C4-2B (cell line): ENCODE results near the gene MAPK14.

Experiments used
- H3K27ac ChIP-seq: fragments of 450-650 bp; 2 replicates; pipeline ENCODE4 v1.5.1; 2017
- CTCF ChIP-seq: fragments of 450-650 bp; conservative IDR thresholded peaks from 2 replicates; pipeline ENCODE4 v1.5.1; 2017; ENCODE audit warnings: mild to moderate bottlenecking
- ZFX ChIP-seq: fragments of 450-650 bp; IDR thresholded peaks from 2 replicates; pipeline ENCODE4 v1.6.1; 2017

The MAPK14 gene

DNA sequence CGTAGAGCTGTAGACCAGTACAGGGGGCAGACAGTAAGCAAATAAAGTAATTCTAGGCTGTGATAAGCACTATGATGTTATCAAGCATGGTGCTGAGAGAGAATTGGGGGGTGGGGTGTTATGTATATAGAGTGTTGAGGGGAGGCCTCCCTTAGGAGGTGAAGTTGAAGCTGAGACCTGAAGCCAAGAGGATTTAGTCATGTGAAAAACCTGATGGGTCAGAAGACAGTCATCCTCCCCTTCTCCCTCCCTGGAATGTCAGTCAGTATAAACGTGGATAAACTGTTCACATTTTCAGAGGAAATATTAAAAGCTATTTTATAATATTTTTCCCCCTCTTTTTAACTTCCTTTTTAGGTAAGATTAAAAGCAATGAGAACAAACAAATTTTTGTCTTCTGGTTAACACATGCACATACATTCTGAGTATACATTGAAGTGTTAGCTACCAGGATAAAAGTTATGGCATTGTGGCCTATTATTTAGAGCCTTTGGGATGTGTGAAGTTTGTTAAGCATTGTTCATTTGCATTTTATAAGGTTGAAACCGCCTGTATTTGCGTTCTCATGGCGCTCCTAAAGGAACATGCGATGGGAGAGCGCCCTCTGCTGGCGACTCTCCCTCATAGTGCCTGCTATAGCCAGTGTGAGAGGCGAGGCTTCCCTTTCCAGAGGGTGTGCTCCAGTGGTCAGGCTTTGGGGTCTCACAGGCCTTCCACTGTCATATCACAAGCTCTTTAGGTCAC lies 67.3 kb downstream of the MAPK14 start:
- no peak overlapping the region for H3K27ac ChIP-seq
- TF ChIP-seq ZFX (no peak), CTCF (peak; percentile 98)

DNA sequence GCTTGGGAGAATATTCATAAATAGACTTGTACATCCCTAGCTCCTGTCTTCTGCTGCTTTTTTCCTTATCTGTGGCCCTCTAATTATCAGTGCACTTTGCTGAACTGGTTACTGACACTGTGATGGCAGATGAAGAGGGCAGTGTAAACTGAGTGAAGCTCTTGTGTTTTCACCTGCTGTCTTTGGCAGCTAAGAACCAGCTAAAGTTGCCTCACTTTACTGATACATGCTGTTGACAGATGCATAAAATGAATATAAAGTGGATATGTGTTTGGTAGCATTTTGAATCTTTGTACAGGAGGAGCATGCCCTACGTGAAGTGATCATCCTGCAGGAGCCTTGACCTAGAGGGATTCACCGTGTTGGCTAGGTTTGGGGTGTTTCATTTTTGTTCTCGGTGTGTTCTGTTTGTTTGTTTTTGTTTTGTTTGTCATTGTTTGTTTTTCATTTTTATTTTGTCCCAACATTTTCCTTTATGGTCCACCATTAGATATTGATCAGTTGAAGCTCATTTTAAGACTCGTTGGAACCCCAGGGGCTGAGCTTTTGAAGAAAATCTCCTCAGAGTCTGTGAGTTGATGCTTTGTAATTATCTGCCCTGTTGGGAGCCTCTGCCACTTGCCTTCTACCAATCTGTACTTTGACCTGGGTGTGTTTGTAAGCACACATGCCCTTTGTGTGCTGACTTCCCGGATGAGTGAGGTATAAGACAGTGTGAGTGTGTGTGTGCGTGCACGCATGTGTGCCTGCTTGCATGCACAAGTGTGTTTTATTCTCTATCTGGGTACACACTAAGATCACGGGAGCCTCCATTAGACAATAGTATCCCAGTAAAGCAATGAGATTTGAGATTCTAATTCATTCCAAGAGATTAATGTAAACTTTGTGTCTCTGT lies 68.1 kb downstream of the MAPK14 start:
- TF ChIP-seq ZFX: no peak
- TF ChIP-seq CTCF: peak; percentile 56
- H3K27ac ChIP-seq: peak overlapping the region; percentile 2; the same call in 1 of the 2 replicates

- H3K27ac ChIP-seq: no peak overlapping the region
- TF ChIP-seq CTCF (no peak), ZFX (no peak)
Measured at GRCh38 chr6:36098253-36098919, 70.8 kb downstream of the MAPK14 start.

DNA sequence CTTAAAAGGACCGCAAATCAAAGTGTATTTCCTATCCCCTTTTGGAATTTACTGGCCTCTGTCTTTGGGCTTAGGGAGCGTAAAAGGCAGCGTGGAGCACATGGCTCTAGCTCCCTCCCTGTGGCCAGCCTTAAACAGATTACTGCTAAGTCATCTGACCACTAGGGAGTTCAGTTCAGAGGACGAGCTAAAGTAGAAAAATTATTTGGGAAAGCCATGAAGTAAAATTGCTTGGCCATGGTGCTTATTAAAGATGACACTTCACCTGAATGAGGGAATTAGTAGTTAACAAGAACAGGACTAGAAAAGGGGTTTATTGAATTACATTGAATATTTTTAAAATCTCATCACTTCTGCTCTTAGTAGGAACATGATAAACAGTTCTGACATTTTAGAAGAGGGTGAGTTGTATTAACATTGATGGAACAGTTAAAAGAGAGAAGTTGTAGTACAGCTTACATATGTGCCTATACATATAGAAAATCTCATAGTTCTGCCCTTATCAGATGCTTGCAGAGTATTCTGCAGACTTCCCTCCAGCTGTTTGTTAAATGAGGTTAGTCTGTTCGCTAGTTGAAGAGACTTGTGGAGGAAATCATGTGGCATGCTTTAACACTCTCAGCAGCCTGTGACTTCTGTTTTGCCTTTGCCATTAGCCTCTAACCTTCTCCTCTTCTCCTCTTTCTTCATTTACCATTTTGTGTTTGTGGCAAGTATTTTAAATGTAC lies 71.5 kb downstream of the MAPK14 start:
- no peak for TF ChIP-seq ZFX
- no peak for TF ChIP-seq CTCF
- no peak overlapping the region for H3K27ac ChIP-seq

- no peak overlapping the region for H3K27ac ChIP-seq
- no peak for TF ChIP-seq CTCF
- TF ChIP-seq ZFX: no peak
Measured at GRCh38 chr6:36099869-36100483, 72.4 kb downstream of the MAPK14 start.

DNA sequence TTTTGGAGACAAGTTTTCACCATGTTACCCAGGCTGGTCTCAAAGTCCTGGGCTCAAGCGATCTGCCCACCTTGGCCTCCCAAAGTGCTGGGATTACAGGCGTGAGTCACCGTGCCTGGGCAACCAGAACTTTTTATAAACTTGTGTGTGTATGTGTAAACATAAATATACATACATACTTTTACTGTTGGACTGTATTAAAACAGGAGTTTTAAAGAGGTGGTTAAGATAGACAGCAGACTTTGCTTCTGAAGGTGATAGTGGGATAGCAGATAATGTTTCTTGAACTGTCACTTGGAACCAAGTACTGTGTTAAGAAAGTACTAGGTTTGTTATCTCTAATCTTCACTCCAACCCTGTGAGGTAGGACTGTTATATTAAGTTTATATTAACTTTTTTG lies 74.1 kb downstream of the MAPK14 start:
- no peak overlapping the region for H3K27ac ChIP-seq
- no peak for TF ChIP-seq CTCF
- TF ChIP-seq ZFX: no peak
